GM13976 (cell line): Measurements from ENCODE around the gene AMBP.
A peak's percentile ranks its signal among the peaks of the same experiment; 100 is the strongest.

Source experiments
- DNase-seq: peaks from one replicate; pipeline ENCODE4 v3.0.0; 2012; ENCODE audit warnings: low spot score
- in situ Hi-C: fragments of 300-500 bp; cut with MboI; formaldehyde crosslinking; loops from one replicate; pipeline ENCODE4 v1.12.0; 2022; ENCODE audit warnings: low sequenced_read_pairs, mixed read lengths, inconsistent platforms; ENCODE audit not compliant: unreplicated experiment
- TF ChIP-seq, protein P1 (sequence below): IDR thresholded peaks from 2 replicates; pipeline ENCODE4 v1.5.1; 2012; ENCODE audit warnings: borderline replicate concordance, mild to moderate bottlenecking; ENCODE audit not compliant: insufficient read depth; ENCODE audit errors: extremely low read depth, missing control alignments, control extremely low read depth

AMBP gene

DNA sequence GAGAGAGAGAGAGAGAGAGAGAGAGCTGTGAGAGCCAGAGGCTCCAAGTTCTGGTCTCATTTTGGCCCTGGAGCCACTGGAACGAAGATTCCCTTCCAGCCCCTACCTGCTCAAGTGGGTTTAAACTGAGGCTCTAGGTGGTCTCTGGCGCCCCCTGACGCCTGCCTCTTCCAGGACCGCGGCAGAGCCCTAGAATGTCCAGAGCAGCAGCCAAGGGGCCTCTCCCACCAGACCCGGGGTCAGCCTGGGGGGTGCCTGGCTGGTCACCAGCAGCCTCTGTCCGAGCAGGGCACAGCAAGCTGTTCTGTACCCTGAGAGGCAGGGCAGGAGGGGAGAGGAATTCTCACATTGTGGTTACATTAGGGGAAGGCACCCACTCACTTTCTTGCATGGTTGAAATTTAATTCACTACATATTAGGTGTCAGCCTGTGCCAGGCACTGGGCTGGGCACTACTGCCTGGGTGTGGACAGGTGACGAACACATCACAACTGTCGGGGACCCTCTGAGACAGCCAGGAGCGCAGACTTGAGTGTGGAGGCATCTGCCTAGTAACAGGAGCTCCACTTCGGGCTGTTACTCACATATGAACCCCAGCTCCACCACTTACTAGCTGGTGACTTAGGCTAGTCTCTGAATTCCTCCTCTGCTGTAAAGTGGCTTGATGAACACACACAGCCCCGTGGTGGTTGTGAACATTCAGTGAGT is 44.5 kb downstream of the AMBP start:
- DNase-seq: peak; percentile 58
- TF ChIP-seq, protein P1, sequence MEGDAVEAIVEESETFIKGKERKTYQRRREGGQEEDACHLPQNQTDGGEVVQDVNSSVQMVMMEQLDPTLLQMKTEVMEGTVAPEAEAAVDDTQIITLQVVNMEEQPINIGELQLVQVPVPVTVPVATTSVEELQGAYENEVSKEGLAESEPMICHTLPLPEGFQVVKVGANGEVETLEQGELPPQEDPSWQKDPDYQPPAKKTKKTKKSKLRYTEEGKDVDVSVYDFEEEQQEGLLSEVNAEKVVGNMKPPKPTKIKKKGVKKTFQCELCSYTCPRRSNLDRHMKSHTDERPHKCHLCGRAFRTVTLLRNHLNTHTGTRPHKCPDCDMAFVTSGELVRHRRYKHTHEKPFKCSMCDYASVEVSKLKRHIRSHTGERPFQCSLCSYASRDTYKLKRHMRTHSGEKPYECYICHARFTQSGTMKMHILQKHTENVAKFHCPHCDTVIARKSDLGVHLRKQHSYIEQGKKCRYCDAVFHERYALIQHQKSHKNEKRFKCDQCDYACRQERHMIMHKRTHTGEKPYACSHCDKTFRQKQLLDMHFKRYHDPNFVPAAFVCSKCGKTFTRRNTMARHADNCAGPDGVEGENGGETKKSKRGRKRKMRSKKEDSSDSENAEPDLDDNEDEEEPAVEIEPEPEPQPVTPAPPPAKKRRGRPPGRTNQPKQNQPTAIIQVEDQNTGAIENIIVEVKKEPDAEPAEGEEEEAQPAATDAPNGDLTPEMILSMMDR: peak; percentile 40
- in situ Hi-C loops: no loop called here

GRCh38 chr9:114031948-114032840 is 45.9 kb downstream of the AMBP start:
- peak; percentile 23 for DNase-seq
- in situ Hi-C loops: no loop called here

DNA sequence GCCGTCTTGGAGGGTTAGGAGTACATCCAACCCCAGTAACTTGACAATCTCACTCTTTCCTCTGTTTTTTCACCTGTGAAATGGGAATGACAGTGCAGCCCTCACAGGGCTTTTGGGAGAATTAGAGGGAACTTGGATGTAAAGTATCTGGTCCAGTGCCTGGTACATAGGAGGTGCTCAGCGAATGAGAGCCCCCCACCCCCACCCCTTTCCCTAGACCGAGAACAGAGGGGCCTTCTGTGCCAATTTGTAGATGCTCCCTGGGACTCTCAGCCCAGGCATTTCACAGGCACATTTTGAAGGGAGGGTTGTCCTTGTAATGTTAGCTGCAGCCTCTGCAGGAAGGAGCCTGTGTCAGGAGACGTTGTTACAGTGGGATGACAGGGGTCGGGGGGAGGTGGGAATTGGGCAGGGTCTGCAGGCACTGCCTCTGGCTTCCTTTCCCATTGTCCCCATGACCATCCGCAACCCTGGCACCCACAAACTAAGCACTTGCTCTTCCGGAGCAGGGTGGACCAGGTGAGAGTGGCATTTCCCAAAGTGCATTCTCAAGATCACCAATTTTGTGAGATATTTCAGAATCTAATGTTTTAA is 47.0 kb downstream of the AMBP start:
- DNase-seq: peak; percentile 5
- TF ChIP-seq, protein P1: no peak
- in situ Hi-C loops: no loop called here

More at GRCh38 chr9:114031948-114032840, 45.9 kb downstream of the AMBP start:
- TF ChIP-seq, protein P1: no peak

DNA sequence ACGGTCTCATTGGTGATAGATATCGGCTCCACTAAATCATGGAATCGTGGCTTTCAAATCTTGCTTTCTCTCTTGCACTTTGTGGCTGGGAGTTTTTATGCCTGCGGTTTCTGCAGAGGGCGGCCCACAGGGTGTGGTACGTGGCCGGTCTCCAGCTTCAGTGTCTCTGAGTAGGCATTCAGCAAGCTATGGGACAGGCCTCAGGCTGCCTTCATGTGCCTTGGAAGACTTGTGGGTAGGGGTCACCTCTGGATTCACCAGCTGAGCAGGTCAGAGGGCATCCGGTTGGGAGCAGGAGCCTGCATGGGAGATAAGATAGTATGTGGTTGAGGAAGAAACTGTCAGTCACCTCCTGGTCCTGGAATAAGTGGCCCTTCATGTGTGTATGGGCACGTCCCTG is 47.7 kb downstream of the AMBP start:
- in situ Hi-C loops: no loop called here
- TF ChIP-seq, protein P1: no peak
- no peak for DNase-seq

DNA sequence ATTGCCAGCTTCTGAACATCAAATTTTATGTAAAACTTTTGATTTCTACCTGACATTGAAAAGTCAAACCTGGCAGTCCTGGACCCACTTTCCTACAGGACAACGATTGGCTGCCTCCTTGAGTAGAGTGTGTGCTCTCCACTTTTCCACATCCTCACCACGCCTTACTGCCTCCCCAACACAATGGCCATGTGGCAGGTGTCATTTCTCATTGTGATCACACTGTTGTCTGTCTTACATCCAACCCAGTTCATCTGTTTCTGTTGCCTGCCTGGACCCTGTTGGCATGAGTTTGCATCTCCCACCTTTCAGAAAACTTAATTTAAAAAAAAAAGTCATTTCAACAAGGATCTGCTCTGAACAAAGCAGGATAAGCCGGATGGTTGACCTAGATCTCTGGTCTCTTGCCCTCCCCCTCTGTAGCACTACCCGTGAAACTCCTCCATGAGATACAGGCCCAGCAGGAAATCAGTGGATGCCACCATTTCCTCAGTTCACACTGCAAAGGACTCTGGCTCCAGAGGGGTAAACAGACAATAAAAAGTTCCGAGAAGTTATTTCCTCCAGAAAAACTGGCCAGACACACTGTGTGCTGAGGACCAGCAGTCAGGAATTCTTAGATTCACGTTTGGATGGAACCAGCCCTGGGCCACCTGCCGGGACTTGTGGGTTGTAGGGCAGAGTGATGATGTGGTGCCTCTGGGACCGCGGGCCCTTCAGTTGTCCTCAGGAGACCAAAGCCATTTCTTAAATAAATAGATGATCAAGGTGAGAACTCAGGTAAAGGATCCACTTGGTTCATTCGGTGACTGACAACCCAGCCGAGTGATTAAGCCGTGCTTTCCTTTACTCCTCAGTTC is 48.6 kb downstream of the AMBP start:
- TF ChIP-seq, protein P1: no peak
- in situ Hi-C loops: no loop called here
- peak; percentile 18 for DNase-seq

DNA sequence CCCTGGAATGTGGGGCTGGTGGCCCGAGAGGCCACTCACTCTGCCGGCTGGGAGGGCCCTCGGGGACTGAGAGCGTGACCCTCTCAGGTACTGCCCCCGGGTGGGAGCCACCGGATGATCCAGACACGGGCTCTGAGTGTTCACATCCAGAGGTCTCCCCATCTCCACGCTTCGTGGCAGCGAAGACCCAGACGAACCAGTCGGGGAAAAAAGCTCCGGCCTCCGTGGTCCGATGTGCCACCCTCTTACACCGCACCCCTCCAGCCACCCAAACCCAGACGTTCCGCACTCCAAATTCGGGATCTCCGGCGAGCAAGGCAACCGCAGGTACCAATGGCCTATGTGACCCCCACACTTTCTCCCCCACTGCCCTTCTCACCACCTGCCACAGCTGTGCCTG is 49.5 kb downstream of the AMBP start:
- TF ChIP-seq, protein P1: no peak

More for the DNA sequence above, 49.5 kb downstream of the AMBP start:
- DNase-seq: no peak
- in situ Hi-C loops: no loop called here
